Stimulated activated CD8-positive, alpha-beta memory T cell treated with anti-CD3 and anti-CD28 coated beads, Interleukin-7, amount 100 ng/mL, for 48 hours (primary cell): ENCODE measurements around the gene NLRP9.

Experiments
- DNase-seq, 2 donors: peaks; one replicate each; pipeline ENCODE4 v3.0.0-alpha.2; 2020; ENCODE audit warnings: low read depth in 1 of 2; ENCODE audit errors: extremely low read depth in 1 of 2

NLRP9 gene

DNA sequence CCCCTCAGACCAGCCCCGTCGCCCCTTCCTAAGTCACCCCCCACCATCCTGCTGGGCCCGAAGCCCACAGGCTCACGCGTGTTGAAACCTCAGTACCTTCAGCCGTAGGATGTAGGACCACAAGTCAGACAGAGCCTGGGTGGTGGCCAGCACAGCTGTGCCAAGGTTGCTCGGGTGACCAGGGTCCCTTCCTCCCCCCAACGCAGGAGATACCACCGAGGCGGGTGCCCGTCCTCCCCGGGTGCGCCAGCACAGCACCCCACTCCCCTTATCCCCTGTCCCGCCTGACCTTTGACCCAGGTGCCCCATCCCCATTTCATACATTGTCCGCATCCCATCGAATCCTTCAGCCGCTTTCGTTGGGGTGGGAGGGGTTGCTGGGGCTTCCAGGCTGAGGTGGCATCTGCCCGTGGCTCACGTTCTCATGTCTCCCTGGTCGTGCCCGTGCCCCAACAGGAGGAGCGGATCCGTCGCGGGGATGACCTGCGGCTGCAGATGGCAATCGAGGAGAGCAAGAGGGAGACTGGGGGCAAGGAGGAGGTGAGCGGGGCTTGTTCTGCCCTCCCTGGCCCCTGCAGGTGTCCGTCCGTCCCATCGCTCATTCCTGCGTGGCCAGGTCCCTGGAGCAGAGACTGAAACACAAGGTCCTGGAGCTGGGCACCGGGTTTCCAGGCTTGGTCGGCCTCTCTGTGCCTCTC lies 48.6 kb downstream of the NLRP9 start:
- DNase-seq: no peak

DNA sequence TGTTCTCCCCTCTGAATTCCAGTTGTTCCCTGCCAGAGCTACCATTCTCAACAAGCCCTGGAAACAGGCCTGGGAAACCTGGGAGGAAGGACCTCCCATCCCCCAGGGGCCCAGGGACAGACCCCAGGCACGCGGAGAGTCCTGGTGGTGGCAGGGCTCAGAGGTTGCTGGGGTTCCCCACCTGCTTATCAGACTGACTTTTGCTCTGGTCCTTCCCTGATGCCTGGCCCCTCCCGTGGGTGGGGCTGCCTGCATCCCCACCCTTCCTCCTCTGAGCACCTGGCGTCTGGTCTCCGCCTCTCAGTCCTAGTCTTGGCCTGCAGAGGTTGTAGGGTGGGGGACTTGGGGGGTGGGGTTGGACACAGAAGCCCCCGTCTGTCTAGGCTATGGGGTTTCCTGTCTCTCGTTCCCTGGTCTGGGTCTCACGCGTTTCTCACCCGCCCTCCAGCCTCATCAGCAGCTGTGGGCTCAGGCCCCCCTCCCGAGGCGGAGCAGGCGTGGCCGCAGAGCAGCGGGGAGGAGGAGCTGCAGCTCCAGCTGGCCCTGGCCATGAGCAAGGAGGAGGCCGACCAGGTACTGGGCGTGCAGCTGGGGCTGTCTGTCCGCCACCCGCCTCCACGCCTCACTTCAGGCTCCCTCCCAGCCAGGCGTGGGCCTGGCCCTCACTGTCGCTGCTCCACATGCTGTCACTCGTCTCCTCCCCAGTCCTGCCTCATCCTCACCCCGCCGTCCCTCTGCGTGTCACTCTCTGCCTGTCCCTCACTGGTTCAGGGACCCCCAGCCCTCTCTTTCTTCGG lies 49.6 kb downstream of the NLRP9 start:
- DNase-seq: no peak

- DNase-seq: no peak
Measured at GRCh38 chr19:55687281-55688201, 50.7 kb downstream of the NLRP9 start.

DNA sequence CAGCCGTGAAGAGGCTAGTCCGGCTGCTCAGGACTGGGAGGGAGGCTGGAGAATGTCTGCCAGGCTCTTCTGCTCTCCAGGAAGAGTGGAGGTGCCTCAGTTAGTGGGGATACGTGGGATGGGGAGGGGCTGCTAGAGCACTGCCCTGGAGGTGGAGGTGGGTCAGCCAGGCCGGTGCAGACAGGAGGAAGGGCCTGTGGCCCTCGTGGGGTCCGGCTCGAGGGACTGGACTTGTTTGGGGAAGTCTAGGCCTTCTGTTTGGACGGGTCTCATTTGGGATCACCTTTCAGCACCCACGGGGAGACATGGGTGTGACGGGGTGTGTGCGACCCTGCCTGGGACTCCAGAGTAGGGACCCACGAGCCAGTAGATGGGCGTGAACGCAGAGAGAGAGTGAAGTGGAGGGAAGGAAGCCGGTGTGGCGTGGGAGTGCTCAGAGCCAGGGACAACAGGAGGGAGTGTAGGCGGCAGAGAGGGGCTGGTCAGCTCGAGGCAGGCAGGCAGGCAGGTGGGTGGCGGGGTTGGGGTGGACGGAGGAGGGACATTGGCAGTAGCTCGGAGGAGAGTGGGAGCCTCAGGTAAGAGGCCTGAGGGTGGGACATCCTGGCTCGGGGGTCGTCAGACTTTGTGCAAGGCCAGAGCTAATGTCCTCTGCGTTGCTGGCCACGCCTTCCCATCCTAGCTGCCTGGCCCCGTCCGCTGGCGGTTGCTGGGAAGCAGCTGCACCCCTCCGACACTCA lies 51.7 kb downstream of the NLRP9 start:
- no peak for DNase-seq

DNA sequence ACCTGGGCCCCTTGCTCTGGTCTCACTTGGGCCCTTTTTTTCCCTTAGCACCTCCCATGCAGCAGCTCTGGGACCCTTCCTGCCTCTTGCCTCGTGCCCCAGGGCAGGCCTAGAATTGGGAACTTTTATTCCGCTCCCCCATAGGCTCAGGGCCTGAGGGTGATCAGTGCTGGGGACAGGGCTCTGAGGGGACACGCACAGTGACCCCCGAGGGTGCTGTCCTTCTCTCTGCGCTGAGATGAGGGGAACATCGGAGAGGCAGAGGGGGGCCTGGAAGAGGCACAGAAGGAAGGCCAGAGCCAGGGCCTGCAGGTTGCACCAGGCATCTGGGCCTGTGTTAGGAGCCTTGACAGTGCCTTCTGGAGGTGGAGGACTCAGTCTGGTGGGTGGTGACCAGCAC lies 52.4 kb downstream of the NLRP9 start:
- DNase-seq: no peak

GRCh38 chr19:55684946-55685681 lies 53.1 kb downstream of the NLRP9 start:
- no peak for DNase-seq

GRCh38 chr19:55683449-55684261 lies 54.5 kb downstream of the NLRP9 start:
- no peak for DNase-seq

DNA sequence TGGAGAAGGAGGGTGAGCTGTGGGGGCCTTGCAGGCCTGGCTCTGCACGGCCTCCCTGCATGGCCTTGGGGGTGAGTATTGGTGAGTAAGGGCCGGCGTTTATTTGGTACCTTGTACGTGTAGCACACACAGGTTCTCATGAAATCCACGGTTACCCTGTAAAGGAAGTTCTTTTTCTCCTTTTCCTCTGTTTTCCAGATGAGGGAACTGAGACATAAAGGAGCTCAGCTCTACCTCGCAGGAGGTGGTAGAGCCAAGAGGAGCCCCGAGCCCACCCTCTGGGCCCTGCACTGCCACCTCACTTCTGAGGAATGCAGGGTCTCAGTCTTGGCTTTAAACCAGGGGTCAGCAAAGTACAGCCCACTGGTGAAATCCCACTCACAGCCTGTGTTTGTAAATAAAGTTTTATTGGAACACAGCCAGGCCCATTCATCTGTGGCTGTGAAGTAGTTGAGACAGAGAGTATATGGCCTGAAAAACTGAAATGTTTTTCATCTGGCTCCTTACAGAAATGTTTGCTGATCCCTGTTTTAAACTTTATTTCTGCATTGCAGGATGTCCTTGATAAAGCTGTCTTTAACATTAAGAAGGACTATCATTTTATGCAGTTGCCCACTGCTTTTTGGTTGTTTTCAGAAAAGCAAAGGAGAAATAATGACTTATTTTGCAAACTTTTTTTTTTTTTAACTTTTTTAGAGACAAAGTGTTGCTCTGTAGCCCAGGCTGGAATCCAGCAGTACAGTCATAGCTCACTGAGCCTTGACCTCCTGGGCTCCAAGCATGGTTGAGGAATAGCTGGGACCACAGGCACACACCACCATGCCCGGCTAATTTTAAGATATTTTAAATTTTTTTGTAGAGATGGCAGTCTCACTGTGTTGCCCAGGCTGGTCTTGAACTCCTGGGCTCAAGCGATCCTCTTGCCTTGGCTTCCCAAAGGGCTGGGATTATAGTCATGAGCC lies 56.8 kb downstream of the NLRP9 start:
- no peak for DNase-seq

DNA sequence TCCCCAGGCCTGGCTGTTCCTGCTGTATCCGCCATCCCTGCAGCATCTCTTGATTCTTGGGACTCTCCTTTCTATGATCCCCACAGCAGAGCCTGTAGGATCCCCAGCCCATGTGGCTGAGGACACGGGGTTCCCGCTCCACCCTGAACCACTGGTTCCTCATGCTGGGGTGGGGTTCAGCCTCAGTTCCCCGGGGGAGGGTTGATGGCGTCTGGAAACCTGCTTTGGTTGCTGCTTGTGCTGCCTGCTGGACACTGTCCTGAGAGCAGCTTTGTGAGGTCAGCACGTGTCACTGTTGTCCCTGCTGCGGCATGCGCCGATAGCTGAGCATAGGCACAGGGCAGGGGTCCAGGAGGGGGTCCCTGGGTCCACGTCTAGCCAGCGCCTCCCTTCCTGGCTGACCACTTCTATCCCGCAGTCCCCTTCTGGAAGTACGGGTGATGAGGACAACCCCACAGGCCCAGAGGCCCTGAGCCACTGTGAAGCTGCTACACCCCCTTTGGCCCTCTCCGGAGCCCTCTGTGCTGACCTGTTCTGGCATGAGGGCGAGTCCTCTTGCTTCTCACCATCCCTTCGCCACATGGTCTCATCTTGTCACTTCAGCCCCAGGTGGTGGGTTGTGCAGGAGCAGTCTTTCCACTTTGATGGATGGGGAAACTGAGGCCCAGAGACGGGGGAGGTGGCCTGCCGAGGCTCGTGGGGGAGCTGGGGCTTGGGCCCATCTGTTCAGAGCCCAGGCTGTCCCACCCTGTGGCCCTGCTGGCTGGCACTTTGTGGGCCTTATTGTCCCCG lies 57.7 kb downstream of the NLRP9 start:
- no peak for DNase-seq

DNA sequence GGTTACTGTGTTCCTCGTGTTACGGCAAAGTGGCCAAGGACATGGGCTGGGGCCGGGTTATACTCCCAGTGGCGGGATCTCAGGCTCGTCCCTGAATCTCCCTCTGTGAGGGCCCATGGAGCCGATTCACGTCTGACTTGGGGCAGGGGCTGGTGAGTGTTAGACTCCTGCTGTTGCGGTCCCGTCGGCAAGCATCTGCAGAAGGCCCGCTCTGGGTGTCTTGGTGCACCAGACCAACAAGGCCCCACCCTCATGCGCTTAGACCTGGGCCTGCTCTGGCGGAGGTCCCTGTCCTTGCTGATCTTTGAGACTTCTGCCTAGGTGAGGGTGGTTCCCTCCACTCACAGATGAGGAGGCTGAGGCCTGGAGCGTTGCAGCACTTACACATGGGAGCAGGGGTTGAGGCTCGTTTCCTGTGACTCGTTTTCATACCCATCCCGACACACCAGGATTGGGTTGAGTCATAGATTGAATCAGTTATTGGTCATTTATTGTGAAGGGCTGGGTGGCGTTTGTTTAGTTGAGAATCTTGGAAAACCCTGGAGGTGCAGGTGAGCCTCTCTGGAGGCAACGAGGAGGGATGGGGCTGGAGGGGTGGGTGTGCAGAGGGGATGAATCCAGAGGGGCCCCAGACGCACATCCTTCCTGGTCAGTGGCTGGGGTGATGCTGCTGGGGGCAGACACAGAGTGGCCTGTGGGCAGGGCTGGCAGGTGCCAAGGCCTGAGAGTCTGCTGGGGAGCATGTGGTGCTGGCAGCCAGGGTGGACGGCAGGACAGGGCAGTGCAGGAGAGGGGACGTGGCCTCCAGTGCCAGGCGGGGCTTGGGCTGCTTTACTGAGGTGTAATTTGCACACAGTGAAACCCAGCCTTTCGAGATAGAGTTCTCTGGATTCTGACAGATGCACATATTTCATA lies 58.6 kb downstream of the NLRP9 start:
- DNase-seq: no peak

GRCh38 chr19:55678121-55678671 lies 60.0 kb downstream of the NLRP9 start:
- DNase-seq: no peak

GRCh38 chr19:55677572-55678028 lies 60.6 kb downstream of the NLRP9 start:
- no peak for DNase-seq

DNA sequence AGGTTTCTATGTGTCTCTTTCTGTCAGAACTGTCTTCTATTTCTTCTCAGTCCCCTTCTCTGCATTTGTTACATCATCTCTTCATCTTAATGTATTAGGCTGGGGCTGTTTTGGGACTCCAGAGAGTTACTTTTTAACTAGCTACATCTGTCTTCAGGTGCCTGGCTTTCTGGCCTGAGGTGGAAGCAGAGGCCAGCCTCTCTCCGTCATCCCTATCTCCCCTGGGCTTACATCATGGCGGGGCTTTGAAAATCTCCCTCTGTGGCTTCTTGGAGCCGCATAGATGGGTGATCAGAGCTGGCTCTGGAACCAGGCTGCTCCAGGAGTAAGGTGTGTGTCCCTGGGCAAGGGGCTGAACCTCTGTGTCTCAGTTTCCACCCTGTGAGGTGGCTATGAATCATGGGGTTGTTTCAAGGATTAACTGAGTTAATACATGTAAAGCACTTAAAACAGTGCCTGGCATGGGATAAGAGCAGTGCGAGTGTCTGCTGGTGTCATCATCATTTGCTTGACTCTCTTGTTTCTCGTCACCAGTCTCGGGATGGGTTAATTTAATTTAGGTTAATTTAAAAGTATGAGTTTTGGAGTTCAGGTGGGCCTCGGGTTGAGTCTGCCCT lies 61.2 kb downstream of the NLRP9 start:
- no peak for DNase-seq

GRCh38 chr19:55676383-55676782 lies 61.8 kb downstream of the NLRP9 start:
- DNase-seq: no peak

DNA sequence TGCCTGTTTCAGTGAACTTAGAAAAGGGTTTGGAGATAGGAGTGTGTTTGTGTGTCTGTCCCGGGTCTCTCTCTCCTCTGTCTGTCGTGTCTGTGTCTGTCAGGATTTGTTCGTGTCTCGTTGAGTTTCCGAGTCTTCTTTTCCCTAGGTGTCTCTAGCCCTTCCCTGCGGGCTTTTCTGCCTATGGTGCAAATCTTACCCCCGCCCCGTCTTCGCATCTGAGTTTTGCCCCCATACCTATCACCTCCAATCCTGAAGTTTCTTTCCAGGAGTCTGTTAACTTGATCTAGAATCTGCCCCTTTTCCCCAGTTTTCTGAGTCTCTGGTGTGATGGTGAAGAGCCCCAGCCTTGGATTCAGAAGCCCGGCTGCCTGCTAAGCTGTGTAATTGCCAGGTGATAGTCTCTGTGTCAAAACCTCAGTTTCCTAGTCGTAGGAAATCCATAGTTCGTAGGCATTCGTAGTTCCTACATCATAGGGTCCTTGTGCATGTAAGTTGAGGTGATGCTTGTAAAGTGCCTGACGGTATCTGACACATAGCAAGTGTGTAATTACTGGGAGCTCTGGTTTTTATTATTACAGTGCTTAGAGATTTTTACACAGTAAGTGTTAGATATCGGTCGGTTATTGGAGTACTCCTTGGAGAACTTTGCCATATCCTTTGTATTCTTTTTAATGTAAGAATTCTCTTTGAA lies 62.4 kb downstream of the NLRP9 start:
- DNase-seq: no peak
